Activated T-helper 2 cell treated with anti-CD3 and anti-CD28 coated beads, Interferon-gamma antibody, Interleukin-2, Interleukin-4, amounts not matched to agents 10 μg/mL and 5 μg/mL and 100 μg/mL, durations not matched to agents 14 hours and 24 hours and 36 hours (primary cell): ENCODE measurements around the gene SCN5A. TPM values are rescaled to one million over a fixed set of nuclear protein-coding genes. Genes with fewer than 3 reads are reported as not detected.

Source experiments
- DNase-seq: peaks from one replicate; pipeline ENCODE4 v3.0.0; 2021; ENCODE audit warnings: low spot score
- H3K27ac Mint-ChIP-seq: one replicate; pipeline ENCODE4 v1.8.0; 2021; ENCODE audit warnings: mixed read lengths
- H3K27me3 Mint-ChIP-seq: one replicate; pipeline ENCODE4 v1.8.0; 2021; ENCODE audit warnings: low read depth, mixed read lengths
- H3K36me3 Mint-ChIP-seq: one replicate; pipeline ENCODE4 v1.8.0; 2021; ENCODE audit warnings: low read depth, mixed read lengths
- H3K4me1 Mint-ChIP-seq: one replicate; pipeline ENCODE4 v1.8.0; 2021; ENCODE audit warnings: low read depth, mixed read lengths
- H3K4me3 Mint-ChIP-seq: one replicate; pipeline ENCODE4 v1.8.0; 2021; ENCODE audit warnings: low read depth, mild to moderate bottlenecking, moderate library complexity, mixed read lengths
- H3K9me3 Mint-ChIP-seq: one replicate; pipeline ENCODE4 v1.8.0; 2021; ENCODE audit warnings: mixed read lengths
- intact Hi-C: fragments of 100-400 bp; cut with micrococcal nuclease; formaldehyde crosslinking; loops from one replicate; pipeline ENCODE4 v1.15.1; 2023
- total RNA-seq: library from RNA; stranded (reverse); gene quantifications from 2 replicates; pipeline ENCODE4 v1.2.3, GENCODE V29; 2022

Gene SCN5A
- total RNA-seq, 1 donor from 2014 or later: not detected

- intact Hi-C loops: no loop called here
- no peaks in the 10 kb centered on the region for H3K9me3 Mint-ChIP-seq
- no peaks in the 10 kb centered on the region for H3K27me3 Mint-ChIP-seq
- DNase-seq: no peak
- no peak overlapping the region for H3K4me3 Mint-ChIP-seq
- no peak overlapping the region for H3K27ac Mint-ChIP-seq
- H3K4me1 Mint-ChIP-seq: no peaks in the 10 kb centered on the region
- no peaks in the 10 kb centered on the region for H3K36me3 Mint-ChIP-seq
Measured at GRCh38 chr3:38563070-38563885, 86.2 kb downstream of the SCN5A start.

- H3K9me3 Mint-ChIP-seq: no peaks in the 10 kb centered on the region
- intact Hi-C loops: no loop called here
- H3K4me3 Mint-ChIP-seq: no peak overlapping the region
- no peaks in the 10 kb centered on the region for H3K27me3 Mint-ChIP-seq
- no peaks in the 10 kb centered on the region for H3K36me3 Mint-ChIP-seq
- no peaks in the 10 kb centered on the region for H3K4me1 Mint-ChIP-seq
- H3K27ac Mint-ChIP-seq: no peak overlapping the region
- no peak for DNase-seq
Measured at GRCh38 chr3:38562467-38562925, 87.0 kb downstream of the SCN5A start.

GRCh38 chr3:38561746-38562466, 87.6 kb downstream of the SCN5A start:
- Mint-ChIP-seq H3K27ac (no peak overlapping the region), H3K36me3 (no peaks in the 10 kb centered on the region), H3K4me3 (no peak overlapping the region), H3K9me3 (no peaks in the 10 kb centered on the region), H3K4me1 (no peaks in the 10 kb centered on the region), H3K27me3 (no peaks in the 10 kb centered on the region)
- DNase-seq: no peak
- intact Hi-C loops: no loop called here

- Mint-ChIP-seq H3K27me3 (no peaks in the 10 kb centered on the region), H3K4me1 (no peaks in the 10 kb centered on the region), H3K27ac (no peak overlapping the region), H3K4me3 (no peak overlapping the region), H3K9me3 (no peaks in the 10 kb centered on the region), H3K36me3 (no peaks in the 10 kb centered on the region)
- intact Hi-C loops: no loop called here
- DNase-seq: no peak
Measured at GRCh38 chr3:38560996-38561717, 88.3 kb downstream of the SCN5A start.

DNA sequence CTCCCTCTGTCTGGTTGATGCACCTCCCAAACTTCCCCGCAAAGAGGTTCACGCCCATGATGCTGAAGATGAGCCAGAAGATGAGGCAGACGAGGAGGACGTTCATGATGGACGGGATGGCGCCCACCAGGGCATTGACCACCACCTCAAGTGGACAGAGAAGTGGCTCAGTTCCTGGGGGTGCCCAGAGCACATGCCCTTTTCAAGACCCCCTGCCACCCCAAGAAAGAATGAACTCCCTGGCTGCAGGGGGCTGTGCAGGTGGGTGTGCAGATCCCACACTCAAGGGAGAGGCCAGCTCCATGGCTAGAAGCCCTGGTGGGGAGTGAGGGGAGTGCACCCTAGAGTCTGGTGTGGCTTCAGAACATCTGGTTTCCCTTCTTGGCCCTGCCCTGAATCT, 89.2 kb downstream of the SCN5A start:
- H3K27me3 Mint-ChIP-seq: no peaks in the 10 kb centered on the region
- no peaks in the 10 kb centered on the region for H3K36me3 Mint-ChIP-seq
- intact Hi-C loops: no loop called here
- no peak overlapping the region for H3K4me3 Mint-ChIP-seq
- H3K4me1 Mint-ChIP-seq: no peaks in the 10 kb centered on the region
- no peak for DNase-seq
- H3K27ac Mint-ChIP-seq: no peak overlapping the region
- no peaks in the 10 kb centered on the region for H3K9me3 Mint-ChIP-seq

DNA sequence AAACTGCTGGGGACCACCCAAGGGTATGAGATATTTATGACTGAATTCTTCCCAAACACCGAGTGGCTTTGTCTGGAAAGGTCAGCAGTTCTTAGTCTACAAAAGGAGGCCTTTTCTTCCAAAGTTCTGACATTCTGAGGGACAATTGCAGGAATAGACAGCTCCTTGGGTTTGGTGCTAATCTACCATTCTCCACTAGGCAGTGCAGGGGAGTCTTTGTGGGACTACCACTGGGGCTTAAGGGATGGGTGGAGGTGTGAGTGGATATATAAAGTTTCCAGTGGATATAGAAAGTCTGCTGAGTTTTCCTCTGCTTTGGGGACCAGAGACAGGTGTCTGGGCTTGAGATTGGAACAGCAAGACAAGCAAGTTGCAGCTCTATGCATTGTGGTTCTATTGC, 90.6 kb downstream of the SCN5A start:
- Mint-ChIP-seq H3K36me3 (no peaks in the 10 kb centered on the region), H3K4me3 (no peak overlapping the region), H3K27ac (no peak overlapping the region), H3K4me1 (no peaks in the 10 kb centered on the region), H3K27me3 (no peaks in the 10 kb centered on the region), H3K9me3 (no peaks in the 10 kb centered on the region)
- intact Hi-C loops: no loop called here
- no peak for DNase-seq

DNA sequence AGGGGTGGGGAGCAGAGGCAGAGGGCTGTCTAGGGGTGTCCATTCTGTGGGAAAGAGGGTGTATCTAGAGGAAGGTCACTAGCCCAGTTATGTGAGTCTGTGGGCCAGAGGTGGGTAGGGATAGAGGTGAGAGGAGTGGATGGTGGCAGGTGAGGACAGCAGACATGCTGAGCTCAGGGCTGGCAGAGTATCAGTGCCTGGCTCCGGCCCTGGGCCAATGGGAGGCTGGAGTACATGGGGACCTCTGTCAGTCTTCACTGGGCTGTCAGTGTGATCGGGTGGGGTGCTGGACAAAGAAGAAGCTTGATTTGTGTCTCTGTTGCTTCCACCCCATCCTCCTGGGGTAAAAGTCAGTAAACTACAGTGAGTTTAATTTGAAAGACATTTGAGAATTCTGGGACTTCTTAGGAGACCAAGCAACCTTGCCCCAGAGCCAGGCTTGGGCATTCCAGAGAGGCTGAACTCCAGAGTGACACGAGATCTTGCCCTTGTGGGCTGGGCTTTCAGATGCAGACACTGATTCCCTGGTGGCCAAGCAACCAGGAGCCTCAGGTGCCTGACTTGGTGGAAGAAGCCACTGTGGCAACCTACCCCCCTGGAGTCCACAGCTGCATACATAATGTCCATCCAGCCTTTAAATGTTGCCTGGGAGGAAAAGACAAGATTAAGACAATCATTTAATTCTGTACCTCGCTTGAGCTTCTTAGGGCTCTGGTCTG, 92.7 kb downstream of the SCN5A start:
- Mint-ChIP-seq H3K36me3 (no peaks in the 10 kb centered on the region), H3K4me3 (no peak overlapping the region), H3K9me3 (no peaks in the 10 kb centered on the region), H3K27ac (no peak overlapping the region), H3K27me3 (no peaks in the 10 kb centered on the region), H3K4me1 (no peaks in the 10 kb centered on the region)
- no peak for DNase-seq
- intact Hi-C loops: no loop called here

GRCh38 chr3:38555926-38556325, 93.6 kb downstream of the SCN5A start:
- no peaks in the 10 kb centered on the region for H3K27me3 Mint-ChIP-seq
- intact Hi-C loops: no loop called here
- H3K4me3 Mint-ChIP-seq: no peak overlapping the region

DNA sequence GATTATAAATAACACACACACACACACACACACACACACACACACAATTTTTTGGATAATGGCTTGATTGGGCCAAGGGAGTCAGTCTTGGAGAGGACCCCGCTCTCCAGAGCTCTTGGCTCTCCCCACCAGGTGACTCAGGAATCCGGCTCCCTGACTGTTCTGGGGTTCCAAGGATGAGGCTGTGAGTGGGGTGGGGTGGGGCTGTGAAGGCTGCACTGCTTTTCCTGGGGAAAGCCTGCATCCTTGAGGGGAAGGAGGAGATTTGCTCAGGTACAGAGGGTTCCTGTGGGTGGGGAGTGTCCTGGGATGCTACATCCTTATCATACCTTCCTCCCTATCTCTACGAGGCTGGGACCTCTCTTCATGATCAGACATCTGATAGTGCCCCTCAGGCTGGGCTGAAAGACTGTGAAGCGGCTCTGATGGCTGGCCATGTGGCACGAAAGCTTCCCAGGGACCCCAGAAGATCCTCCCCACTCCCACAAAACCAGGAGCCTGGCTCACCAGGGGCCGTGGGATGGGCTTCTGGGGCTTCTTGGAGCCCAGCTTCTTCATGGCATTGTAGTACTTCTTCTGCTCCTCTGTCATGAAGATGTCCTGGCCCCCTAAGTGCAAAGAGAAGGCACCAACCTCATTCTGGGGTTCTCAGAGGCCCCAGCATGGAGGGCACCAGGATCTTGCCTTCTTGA, 94.2 kb downstream of the SCN5A start:
- no peaks in the 10 kb centered on the region for H3K36me3 Mint-ChIP-seq
- H3K9me3 Mint-ChIP-seq: no peaks in the 10 kb centered on the region
- H3K4me3 Mint-ChIP-seq: no peak overlapping the region
- H3K27me3 Mint-ChIP-seq: no peaks in the 10 kb centered on the region
- no peaks in the 10 kb centered on the region for H3K4me1 Mint-ChIP-seq
- H3K27ac Mint-ChIP-seq: no peak overlapping the region
- DNase-seq: no peak
- intact Hi-C loops: no loop called here

More at GRCh38 chr3:38555926-38556325, 93.6 kb downstream of the SCN5A start:
- Mint-ChIP-seq H3K27ac (no peak overlapping the region), H3K4me1 (no peaks in the 10 kb centered on the region), H3K36me3 (no peaks in the 10 kb centered on the region), H3K9me3 (no peaks in the 10 kb centered on the region)
- DNase-seq: no peak

GRCh38 chr3:38554127-38554827, 95.2 kb downstream of the SCN5A start:
- DNase-seq: no peak
- Mint-ChIP-seq H3K4me3 (no peak overlapping the region), H3K36me3 (no peaks in the 10 kb centered on the region), H3K27me3 (no peaks in the 10 kb centered on the region), H3K27ac (no peak overlapping the region), H3K4me1 (no peaks in the 10 kb centered on the region), H3K9me3 (no peaks in the 10 kb centered on the region)
- intact Hi-C loops: no loop called here

GRCh38 chr3:38553071-38553470, 96.4 kb downstream of the SCN5A start:
- no peak overlapping the region for H3K4me3 Mint-ChIP-seq
- H3K27ac Mint-ChIP-seq: no peak overlapping the region
- intact Hi-C loops: no loop called here
- no peaks in the 10 kb centered on the region for H3K36me3 Mint-ChIP-seq
- H3K4me1 Mint-ChIP-seq: no peaks in the 10 kb centered on the region
- no peak for DNase-seq
- H3K27me3 Mint-ChIP-seq: no peaks in the 10 kb centered on the region
- no peaks in the 10 kb centered on the region for H3K9me3 Mint-ChIP-seq
